ENCODE data around the gene ADAMTS10.

Gene ADAMTS10

GRCh38 chr19:8600816-8601215 lies 9.7 kb downstream of the ADAMTS10 start:
- no peak overlapping the region for H3K27ac ChIP-seq (ENCODE audit: low read length)
- no peak overlapping the region for H3K4me3 ChIP-seq (ENCODE audit: low read length)
- H3K9me2 ChIP-seq (replicated peaks; ENCODE audit: insufficient read depth, low read length) = no peaks in the 10 kb centered on the region
- no peak overlapping the region for H3K4me2 ChIP-seq (ENCODE audit: low read depth, low read length)
- TF ChIP-seq EZH2 (optimal IDR thresholded peaks at IDR 0.05; ENCODE audit: low read depth, low read length) = no peak
- TF ChIP-seq CTCF (IDR thresholded peaks at IDR 0.05; ENCODE audit: low read length) = no peak
- no peak for TF ChIP-seq EZH2phosphoT487 (IDR thresholded peaks at IDR 0.05; ENCODE audit: low read length)
- no peaks in the 10 kb centered on the region for H3K9me3 ChIP-seq (replicated peaks; ENCODE audit: insufficient read depth, low read length)
- H2AFZ ChIP-seq (ENCODE audit: low read length) = no peak overlapping the region
- no peaks in the 10 kb centered on the region for H3K4me1 ChIP-seq (ENCODE audit: low read length)
- H3F3A ChIP-seq (ENCODE audit: insufficient read depth, low read length) = no peaks in the 10 kb centered on the region
- no peaks in the 10 kb centered on the region for H3K79me2 ChIP-seq (ENCODE audit: low read length)
- H4K20me1 ChIP-seq (ENCODE audit: insufficient read depth, low read length) = no peaks in the 10 kb centered on the region
- peaks cover 83% of the 10 kb centered on the region for H3K27me3 ChIP-seq (replicated peaks; ENCODE audit: insufficient read depth, low read length)
- no peak for DNase-seq
- H3K9ac ChIP-seq (ENCODE audit: low read length) = no peak overlapping the region
- no peaks in the 10 kb centered on the region for H3K36me3 ChIP-seq (replicated peaks; ENCODE audit: insufficient read depth, low read length)

GRCh38 chr19:8600064-8600463 lies 10.5 kb downstream of the ADAMTS10 start:
- Histone ChIP-seq H3K27ac (ENCODE audit: low read length) (no peak overlapping the region), H3K27me3 (replicated peaks; ENCODE audit: insufficient read depth, low read length) (peaks cover 83% of the 10 kb centered on the region), H3K79me2 (ENCODE audit: low read length) (no peaks in the 10 kb centered on the region), H3K4me2 (ENCODE audit: low read depth, low read length) (no peak overlapping the region), H3K9me3 (replicated peaks; ENCODE audit: insufficient read depth, low read length) (no peaks in the 10 kb centered on the region), H3K36me3 (replicated peaks; ENCODE audit: insufficient read depth, low read length) (no peaks in the 10 kb centered on the region), H3K4me3 (ENCODE audit: low read length) (no peak overlapping the region), H4K20me1 (ENCODE audit: insufficient read depth, low read length) (no peaks in the 10 kb centered on the region), H3K4me1 (ENCODE audit: low read length) (no peaks in the 10 kb centered on the region), H2AFZ (ENCODE audit: low read length) (no peak overlapping the region), H3K9ac (ENCODE audit: low read length) (no peak overlapping the region), H3K9me2 (replicated peaks; ENCODE audit: insufficient read depth, low read length) (no peaks in the 10 kb centered on the region), H3F3A (ENCODE audit: insufficient read depth, low read length) (no peaks in the 10 kb centered on the region)
- TF ChIP-seq CTCF (IDR thresholded peaks at IDR 0.05; ENCODE audit: low read length) = no peak
- no peak for DNase-seq

- Histone ChIP-seq H3K9ac (ENCODE audit: low read length) (no peak overlapping the region), H3K9me2 (replicated peaks; ENCODE audit: insufficient read depth, low read length) (no peaks in the 10 kb centered on the region), H2AFZ (ENCODE audit: low read length) (no peak overlapping the region), H3K4me3 (ENCODE audit: low read length) (no peak overlapping the region), H3K9me3 (replicated peaks; ENCODE audit: insufficient read depth, low read length) (0 out of 2 replicates have a peak, but pooled peaks cover 6% of the 10 kb centered on the region), H3K27ac (ENCODE audit: low read length) (no peak overlapping the region), H3K79me2 (ENCODE audit: low read length) (no peaks in the 10 kb centered on the region), H3F3A (ENCODE audit: insufficient read depth, low read length) (no peaks in the 10 kb centered on the region), H3K4me1 (ENCODE audit: low read length) (no peaks in the 10 kb centered on the region), H3K36me3 (replicated peaks; ENCODE audit: insufficient read depth, low read length) (no peaks in the 10 kb centered on the region), H4K20me1 (ENCODE audit: insufficient read depth, low read length) (no peaks in the 10 kb centered on the region), H3K27me3 (replicated peaks; ENCODE audit: insufficient read depth, low read length) (peaks cover 69% of the 10 kb centered on the region), H3K4me2 (ENCODE audit: low read depth, low read length) (no peak overlapping the region)
- no peak for TF ChIP-seq CTCF (IDR thresholded peaks at IDR 0.05; ENCODE audit: low read length)
- no peak for TF ChIP-seq EZH2 (optimal IDR thresholded peaks at IDR 0.05; ENCODE audit: low read depth, low read length)
- no peak for TF ChIP-seq EZH2phosphoT487 (IDR thresholded peaks at IDR 0.05; ENCODE audit: low read length)
- DNase-seq = no peak
Observed at GRCh38 chr19:8596168-8596567, 14.3 kb downstream of the ADAMTS10 start.
